Activated CD4-positive, alpha-beta T cell treated with anti-CD3 and anti-CD28 coated beads, Interleukin-2, amount 50 U/mL, for 24 hours (primary cell): ENCODE measurements around the gene RBM3.

Source experiments
- DNase-seq, 2 donors: peaks; one replicate each; pipeline ENCODE4 v3.0.0-alpha.2; 2020; ENCODE audit warnings: low read depth in 1 of 2, low spot score in 1 of 2

The RBM3 gene

DNA sequence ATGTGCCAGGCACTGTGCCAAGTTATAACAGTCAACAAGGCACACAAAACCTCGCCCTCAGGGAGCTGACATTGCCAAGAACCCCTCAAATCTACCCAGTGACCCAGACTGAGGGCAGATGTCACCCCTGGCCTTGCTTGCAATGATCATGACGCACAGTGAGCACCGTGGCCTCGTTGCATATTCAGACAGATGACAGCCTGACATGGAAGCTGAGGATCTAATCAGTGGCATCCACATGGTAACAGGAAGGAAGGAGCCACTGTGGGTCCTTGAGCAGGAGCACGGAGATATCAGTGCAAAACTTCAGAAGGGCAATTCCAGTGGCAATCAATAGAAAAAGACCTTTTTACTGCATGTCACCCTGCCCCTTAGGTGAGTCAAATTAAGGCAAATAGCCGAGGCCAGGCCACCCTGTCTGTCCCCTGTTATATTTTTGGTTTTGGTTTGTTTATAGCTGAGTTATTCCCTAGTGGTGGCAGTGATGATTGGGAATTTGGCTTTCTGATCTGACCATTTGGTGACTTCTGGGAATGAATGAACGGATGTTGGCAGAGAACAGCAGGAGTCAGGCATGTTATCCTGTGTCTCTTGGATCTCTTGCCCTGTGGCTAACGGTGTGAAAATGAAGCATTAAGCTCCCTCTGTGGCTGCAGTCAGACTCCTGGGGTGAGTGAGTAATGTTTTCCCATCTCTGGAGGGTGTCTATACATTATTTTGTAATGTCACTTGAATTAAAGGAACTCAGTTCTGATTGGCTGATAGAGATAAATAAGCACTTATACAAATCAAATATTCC lies 43.5 kb downstream of the RBM3 start:
- no peak for DNase-seq

DNA sequence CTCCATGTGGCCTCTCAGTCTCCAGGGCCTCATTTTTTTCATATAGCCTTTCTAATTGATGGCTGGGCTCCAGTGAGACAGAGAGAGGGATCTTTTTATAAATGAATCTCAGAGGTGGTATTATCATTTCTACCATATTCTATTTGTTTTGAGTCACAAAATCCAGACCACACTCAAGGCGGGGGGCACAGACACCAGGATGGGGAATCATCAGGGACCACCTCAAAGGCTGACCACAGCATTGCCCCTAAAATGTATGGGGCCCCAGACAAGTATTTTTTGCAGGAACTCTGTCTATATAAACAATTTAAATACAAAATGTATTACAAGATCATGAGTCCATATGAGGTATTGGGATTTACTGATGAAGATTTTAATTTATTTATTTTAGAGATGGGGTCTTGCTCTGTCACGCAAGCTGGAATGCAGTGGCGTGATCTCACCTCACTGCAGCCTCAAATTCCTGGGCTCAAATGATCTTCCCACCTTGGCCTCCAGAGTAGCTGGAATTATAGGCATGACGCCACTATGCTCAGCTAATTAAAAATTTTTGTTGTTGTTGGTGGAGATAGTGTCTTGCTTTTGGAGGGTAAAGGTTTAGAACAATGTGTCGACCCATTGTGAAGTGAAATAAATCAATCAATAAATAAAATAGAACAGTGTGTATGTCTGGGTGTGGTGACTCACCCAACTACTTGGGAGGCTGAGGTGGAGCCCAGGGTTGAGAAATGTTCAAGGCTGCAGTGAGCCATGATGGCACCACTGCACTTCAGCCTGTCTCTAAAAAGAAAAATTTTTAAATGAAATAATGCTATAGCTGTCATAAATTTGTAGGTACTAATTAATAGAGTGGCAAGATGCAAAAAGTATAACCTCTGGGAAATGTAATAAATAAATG lies 52.4 kb downstream of the RBM3 start:
- DNase-seq, result no peak
